HG03432 (cell line): ENCODE results near the gene BAZ2A.
"Not testable (repeated sequence)": the region's sequence is repeated elsewhere in the genome, so short reads cannot be mapped to it uniquely, and the experiment has no call there.

Experiments used
- ATAC-seq: cut with Tn5 transposase; IDR thresholded peaks from one replicate; pipeline ENCODE4 v1.9.1; 2021; ENCODE audit warnings: mild to moderate bottlenecking, moderate library complexity; ENCODE audit not compliant: unreplicated experiment

Gene BAZ2A

DNA sequence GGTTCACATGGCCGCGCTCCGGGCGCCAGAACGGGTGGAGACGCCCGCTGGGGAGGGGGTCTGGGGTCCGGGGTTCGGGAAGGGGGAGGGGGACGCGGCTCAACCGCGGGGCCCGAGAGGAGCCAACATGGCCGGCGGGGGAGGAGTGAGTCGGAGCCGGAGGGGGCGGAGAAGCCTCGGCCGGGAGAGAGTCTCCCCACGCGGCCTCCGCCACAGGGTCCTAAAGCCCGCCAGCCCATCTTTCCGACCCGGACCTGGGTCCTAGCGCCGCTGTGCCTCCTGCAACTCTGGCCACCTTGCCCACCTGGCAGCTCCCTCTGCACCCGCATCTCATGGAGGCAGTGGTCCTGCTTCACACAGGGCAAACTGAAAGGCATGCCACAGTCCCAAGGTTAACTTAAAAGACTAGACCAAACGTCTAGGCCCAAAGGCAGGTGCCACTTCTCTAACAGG lies at the start of gene BAZ2A:
Gene BAZ2A (minus strand): TSS at position 147 of the 453 bp plus-strand sequence. CDS start 12,796 bp downstream, outside the sequence.
- ATAC-seq = peak; percentile 66

- ATAC-seq = no peak
Measured at GRCh38 chr12:56678852-56679251, 48.7 kb upstream of the BAZ2A start.

DNA sequence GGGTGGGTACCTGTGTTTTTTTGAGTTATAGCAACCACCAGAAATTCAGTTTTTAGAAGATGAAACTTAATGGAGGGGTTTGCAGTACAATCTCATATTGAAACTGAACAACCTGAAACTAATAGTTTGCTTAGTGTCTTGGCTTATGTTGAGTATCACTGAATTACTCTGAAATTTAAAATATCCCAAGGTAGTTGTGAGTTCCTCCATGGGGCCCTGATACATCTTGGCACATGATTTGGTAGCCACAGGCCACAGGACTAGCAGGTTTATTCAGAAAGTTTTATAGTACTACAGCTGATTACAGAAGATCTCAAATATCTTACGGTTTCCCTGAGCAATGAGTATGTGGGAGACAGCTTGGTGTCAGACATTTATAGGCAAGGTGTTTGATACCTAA lies 47.6 kb upstream of the BAZ2A start:
- peak; percentile 76 for ATAC-seq

GRCh38 chr12:56676851-56677580 lies 46.9 kb upstream of the BAZ2A start:
- no peak for ATAC-seq

DNA sequence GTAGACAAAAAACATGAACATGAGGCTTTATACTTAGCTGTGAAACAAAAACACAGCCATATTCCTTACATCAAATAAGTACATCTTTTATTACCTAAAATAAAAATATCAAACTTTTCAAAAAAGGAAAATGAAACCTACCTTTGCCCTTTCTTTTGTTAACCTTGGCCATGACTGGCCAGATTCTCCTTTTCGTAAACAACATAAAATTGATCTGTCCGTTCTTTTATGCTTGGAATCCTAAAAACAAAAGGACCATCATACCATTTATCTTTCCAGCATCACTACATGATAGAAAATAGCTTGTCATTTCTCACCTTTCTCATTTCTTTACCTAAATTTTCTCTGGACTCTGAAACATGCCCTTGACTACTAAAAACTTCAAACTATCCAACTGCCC lies 41.5 kb upstream of the BAZ2A start:
- no peak for ATAC-seq

DNA sequence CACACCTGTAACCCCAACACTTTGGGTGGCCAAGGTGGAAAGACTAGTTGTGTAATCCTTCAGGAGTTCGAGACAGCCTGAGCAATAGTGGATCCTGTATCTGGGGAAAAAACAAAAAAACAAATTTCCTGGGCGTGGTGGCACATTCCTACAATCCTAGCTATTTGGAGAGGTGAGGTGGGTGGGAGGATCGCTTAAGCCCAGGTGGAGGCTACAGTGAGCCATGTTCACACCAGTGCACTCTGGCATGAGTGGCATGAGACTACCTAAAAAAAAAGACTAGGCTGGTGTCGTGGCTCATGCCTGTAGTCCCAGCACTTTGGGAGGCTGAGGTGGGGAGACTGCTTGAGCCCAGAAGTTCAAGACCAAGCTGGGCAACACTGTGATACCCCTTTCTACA lies 40.7 kb upstream of the BAZ2A start:
- ATAC-seq = no peak

GRCh38 chr12:56668197-56668457 lies 38.0 kb upstream of the BAZ2A start:
- ATAC-seq = no peak

GRCh38 chr12:56661979-56662638 lies 32.0 kb upstream of the BAZ2A start:
- ATAC-seq = no peak

- ATAC-seq = no peak
Measured at GRCh38 chr12:56661560-56661959, 31.4 kb upstream of the BAZ2A start.

GRCh38 chr12:56658921-56659320 lies 28.8 kb upstream of the BAZ2A start:
- no peak for ATAC-seq

DNA sequence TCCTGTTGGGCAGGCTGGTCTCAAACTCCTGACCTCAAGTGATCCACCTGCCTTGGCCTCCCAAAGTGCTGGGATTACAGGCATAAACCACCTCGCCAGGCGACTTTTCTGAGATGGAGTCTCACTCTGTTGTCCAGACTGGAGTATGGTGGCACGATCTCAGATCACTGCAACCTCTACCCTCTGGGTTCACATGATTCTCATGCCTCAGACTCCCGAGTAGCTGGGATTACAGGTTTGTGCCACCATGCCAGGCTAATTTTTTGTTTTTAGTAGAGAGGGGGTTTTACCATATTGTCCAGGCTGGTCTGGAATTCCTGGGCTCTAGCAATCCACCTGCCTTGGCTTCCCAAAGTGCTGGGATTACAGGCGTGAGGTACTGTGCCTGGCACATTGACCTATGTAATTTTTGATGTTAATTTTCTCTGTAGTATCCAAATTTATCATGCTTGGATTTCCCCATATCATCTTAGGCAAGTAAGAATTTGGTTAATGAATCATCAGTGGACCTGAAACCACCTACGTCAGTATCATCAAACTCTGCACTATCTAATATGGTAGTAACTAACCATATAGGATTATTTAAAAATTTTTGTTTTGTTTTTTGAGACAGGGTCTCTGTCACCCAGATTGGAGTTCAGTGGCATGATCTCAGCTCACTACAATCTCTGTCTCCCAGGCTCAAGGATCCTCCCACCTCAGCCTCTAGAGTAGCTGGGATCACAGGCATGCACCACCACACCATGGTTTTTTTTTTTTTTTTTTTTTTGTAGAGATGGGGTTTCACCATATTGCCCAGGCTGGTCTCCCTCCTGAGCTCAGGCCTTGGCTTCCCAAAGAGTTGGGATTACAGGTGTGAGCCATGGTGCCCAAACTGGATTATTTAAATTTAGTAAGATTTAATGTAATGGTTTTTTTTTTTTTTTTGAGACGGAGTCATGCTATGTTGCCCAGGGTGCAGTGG lies 27.6 kb upstream of the BAZ2A start:
- peak; percentile 63 for ATAC-seq

- ATAC-seq = not testable (repeated sequence)
Measured at GRCh38 chr12:56653781-56654180, 23.7 kb upstream of the BAZ2A start.

- not testable (repeated sequence) for ATAC-seq
Measured at GRCh38 chr12:56648023-56648422, 17.9 kb upstream of the BAZ2A start.

DNA sequence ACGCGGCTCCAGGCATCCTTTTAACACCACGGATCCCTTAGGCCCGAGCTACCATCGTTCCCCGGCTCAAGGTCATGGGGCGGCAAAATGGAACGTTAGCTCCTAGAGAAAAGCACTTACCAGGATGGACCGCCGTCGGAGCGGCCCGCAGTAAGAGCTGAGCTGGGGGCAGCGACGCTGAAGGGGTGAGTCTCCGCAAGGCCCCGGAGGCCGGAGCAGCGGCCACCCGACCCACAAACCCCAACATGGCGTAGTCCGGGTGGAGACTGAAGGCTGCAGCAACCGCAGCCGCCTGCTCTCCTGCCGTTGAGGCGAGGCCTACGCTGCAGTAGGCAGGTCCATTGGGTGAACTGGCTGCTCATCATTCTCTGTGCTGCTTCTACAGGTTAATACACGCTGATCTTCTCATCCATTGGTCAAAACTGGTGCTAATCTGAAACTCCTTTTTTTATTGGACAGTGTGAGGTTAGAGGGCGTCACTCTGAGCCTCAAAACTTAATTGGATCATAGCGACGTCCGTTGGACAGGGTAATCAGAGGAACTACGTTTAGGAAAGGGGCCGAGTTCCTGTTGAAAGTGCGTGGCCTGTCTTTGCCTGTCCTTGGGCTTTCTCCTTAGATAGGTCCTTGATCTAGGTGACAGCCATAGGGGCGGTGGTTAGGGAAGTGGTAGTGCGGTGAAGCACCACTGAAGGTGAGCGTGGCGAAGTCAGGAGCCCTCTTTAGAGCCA lies 15.8 kb upstream of the BAZ2A start, which contains the start of gene ATP5F1B:
Gene ATP5F1B (minus strand): TSS at position 268 of the 730 bp plus-strand sequence. CDS start 21 bp downstream, at position 247.
- ATAC-seq = peak; percentile 98

DNA sequence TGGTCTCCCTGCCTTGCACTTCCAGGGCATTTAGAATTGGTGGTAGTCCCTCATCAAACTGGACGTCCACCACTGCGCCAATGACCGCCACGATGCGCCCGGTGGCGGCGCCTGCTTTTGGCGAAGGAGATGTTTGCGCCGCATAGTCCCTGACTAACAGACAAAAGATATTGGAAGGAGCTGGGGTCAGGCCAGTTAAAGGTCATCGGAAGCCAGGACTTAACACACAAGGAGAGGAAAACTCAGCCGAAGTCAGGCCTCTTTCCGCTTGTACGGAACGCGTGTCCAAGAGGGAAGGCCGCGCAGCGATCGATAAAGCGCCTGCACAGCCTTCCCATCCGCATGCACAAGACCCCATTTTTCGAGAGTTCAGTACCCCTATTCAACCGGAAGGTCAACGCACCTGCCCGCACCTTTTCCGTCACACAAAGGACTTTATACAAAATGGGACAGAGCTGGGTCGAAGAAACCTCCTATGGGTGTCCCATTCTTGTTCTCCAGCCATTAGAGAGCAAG lies 15.1 kb upstream of the BAZ2A start:
- no peak for ATAC-seq

- ATAC-seq = no peak
Measured at GRCh38 chr12:56644654-56645053, 14.5 kb upstream of the BAZ2A start.

DNA sequence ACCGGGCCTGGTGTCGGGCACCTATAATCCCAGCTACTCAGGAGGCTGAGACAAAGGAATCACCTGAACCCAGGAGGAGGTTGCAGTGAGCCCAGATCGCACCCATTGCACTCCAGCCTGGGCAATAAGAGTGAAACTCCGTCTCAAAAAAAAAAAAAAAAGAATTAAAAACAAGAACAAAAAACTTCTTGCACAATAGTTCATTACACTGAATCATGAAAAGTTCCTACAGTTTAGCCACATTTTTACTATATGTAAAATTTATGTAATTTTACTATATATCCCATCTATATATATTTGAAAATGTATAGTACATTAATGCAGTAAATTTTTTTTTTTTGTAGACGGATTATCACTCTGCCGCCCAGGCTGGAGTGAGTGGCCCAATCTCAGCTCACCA lies 11.1 kb upstream of the BAZ2A start:
- ATAC-seq = no peak

DNA sequence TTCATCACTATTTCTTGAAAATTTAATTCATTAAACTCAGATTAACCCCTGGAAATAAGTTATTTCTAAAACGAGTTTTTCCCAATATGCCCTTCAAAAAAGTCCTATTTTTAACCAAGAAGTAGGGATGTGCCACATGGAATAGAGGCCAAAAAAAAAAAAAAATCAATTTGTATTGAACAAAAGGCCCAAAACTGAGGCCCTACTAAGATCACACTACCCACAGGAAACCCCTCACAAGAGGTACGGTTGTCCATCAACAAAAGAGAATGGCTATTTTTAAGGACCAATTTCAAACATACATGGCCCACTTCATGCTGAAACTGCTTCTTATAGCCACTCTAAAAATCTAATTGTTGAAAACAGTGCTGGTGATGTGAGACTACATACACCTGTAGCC lies 7.5 kb upstream of the BAZ2A start:
- ATAC-seq = no peak

- ATAC-seq = peak; percentile 63
Measured at GRCh38 chr12:56636675-56637540, 6.8 kb upstream of the BAZ2A start.
